GM19099 (cell line): ENCODE results near the gene YAF2.

Source experiments
- POLR2A ChIP-seq: IDR thresholded peaks from 3 replicates; pipeline ENCODE4 v1.6.1; 2011; ENCODE audit warnings: low read depth; ENCODE audit not compliant: insufficient read length; ENCODE audit errors: extremely low read depth

Gene YAF2

GRCh38 chr12:42109031-42109430, 129.0 kb downstream of the YAF2 start:
- no peak for TF ChIP-seq POLR2A
